Measurements from ENCODE around the gene MRAS. TPM values are rescaled to one million over a fixed set of nuclear protein-coding genes. Genes with fewer than 3 reads are reported as not detected.

MRAS gene
- total and polyA plus RNA-seq, 4 experiments from 2014 or later: 1.3 to 2.0 TPM; not detected in 2

DNA sequence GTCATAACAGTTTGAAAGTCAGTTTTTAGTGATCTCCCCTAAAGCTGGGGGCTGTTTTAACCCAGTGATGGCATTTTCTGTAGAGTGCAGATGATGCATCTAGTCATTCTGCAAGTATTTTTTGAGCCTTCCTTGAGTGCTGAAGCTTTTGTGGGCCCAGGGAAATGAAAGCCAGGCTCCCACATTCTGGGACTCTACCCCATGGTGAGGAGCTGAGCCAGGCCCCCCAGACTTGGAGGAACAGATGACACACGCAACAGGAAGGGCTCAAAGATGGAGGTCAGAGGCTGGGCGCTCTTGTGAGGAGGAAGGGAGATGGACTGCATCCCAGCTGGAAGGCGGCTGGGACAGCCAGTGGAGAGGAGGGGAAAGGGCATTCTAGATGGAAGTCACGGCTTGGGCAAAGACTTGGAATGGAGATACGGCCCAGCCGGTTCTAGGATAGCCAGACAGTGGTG lies 40.8 kb downstream of the MRAS start:
- no peaks in the 10 kb centered on the region for H3K9me3 ChIP-seq (ENCODE audit: control insufficient read depth in 1 of 2, low read length in 2 of 2)
- no peak overlapping the region for H3K4me3 ChIP-seq (ENCODE audit: low read length in 2 of 2)
- Mint-ChIP-seq H3K9me3 (no peaks in the 10 kb centered on the region), H3K4me3 (no peak overlapping the region), H3K36me3 (no peaks in the 10 kb centered on the region), H3K27ac (no peak overlapping the region), H3K27me3 (peaks cover 0 to 7% of the 10 kb centered on the region in 2 donors), H3K4me1 (no peaks in the 10 kb centered on the region)
- ChIA-PET CTCF (ENCODE audit: partially characterized antibody) (no interaction called here), POLR2A (ENCODE audit: partially characterized antibody) (no interaction called here)
- no peak for DNase-seq
- H3K27me3 ChIP-seq (ENCODE audit: insufficient read depth, low read length): no peaks in the 10 kb centered on the region
- no peaks in the 10 kb centered on the region for H3K4me1 ChIP-seq (ENCODE audit: insufficient read depth, low read length)
- no peak overlapping the region for H3K27ac ChIP-seq (ENCODE audit: low read depth, low read length)
- H3K36me3 ChIP-seq (ENCODE audit: insufficient read depth, low read length): no peaks in the 10 kb centered on the region
- intact Hi-C loops (cut with micrococcal nuclease): no loop called here

DNA sequence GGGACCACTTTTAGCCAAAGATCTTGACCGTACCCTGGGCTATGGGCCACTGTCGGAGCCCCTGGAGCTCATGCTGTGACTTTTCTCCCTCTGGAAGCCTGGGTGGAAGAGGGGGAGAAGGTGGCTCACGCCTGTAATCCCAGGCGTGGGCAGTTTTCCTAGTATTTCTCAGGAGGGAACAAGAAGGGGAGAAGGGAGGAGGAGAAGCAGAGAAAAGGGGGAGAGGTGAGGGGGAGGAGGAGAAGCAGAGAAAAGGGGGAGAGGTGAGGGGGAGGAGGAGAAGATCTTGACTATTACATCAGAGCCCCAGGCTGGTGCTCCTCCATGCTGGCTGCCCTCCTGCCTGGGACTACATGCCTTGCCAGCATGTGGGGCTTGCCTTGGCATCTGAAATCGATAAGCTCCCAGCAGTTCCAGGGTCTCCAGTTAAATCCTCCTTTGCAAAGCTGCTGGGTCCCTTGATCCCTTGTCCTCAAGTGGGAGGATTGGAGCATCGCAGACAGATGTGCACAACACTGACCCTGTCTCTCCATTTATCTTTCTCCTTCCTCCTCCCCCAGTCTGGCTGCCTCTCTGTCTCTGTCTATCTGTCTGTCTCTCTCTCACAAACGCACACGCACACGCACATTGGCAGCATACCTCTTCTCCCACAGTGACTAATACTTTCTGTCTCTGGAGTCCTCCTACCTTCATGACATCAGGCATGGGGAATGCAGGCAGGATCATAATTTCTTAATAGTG lies 41.6 kb downstream of the MRAS start:
- Mint-ChIP-seq H3K27ac (no peak overlapping the region), H3K4me1 (no peaks in the 10 kb centered on the region), H3K4me3 (no peak overlapping the region), H3K27me3 (peaks cover 0 to 2% of the 10 kb centered on the region in 2 donors), H3K36me3 (no peaks in the 10 kb centered on the region), H3K9me3 (no peaks in the 10 kb centered on the region)
- ChIA-PET CTCF (ENCODE audit: partially characterized antibody) (no interaction called here), POLR2A (ENCODE audit: partially characterized antibody) (interaction anchor here (0.6 kb wide), 1 partner anchor 277 kb away, joined by 3 read pairs; no protein-coding TSS in a partner anchor)
- H3K27ac ChIP-seq (ENCODE audit: low read depth, low read length): no peak overlapping the region
- no peaks in the 10 kb centered on the region for H3K36me3 ChIP-seq (ENCODE audit: insufficient read depth, low read length)
- no peaks in the 10 kb centered on the region for H3K27me3 ChIP-seq (ENCODE audit: insufficient read depth, low read length)
- DNase-seq: no peak
- H3K9me3 ChIP-seq (ENCODE audit: control insufficient read depth in 1 of 2, low read length in 2 of 2): no peaks in the 10 kb centered on the region
- no peaks in the 10 kb centered on the region for H3K4me1 ChIP-seq (ENCODE audit: insufficient read depth, low read length)
- no peak overlapping the region for H3K4me3 ChIP-seq (ENCODE audit: low read length in 2 of 2)
- intact Hi-C loops (cut with micrococcal nuclease): no loop called here

DNA sequence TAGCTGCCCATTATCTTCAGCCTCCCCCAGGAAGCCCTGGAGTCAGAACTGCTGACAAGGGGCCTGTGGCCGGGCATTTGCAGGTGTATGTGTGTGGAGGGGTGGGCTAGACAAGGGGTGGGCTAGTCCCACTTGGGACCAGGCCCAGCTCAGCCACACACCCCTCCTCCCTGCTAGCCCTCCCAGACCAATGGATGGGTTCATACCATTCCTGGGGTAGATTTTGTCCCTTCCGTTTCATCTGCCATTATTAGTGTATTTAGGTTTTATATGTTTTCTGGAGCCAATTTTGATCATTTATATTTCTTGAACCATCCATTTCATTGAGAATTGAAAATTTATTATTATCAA lies 42.2 kb downstream of the MRAS start:
- Histone ChIP-seq H3K9me3 (ENCODE audit: control insufficient read depth in 1 of 2, low read length in 2 of 2) (no peaks in the 10 kb centered on the region), H3K36me3 (ENCODE audit: insufficient read depth, low read length) (no peaks in the 10 kb centered on the region), H3K27me3 (ENCODE audit: insufficient read depth, low read length) (no peaks in the 10 kb centered on the region), H3K4me1 (ENCODE audit: insufficient read depth, low read length) (no peaks in the 10 kb centered on the region), H3K4me3 (ENCODE audit: low read length in 2 of 2) (no peak overlapping the region), H3K27ac (ENCODE audit: low read depth, low read length) (no peak overlapping the region)
- Mint-ChIP-seq H3K36me3 (no peaks in the 10 kb centered on the region), H3K4me3 (no peak overlapping the region), H3K27ac (no peak overlapping the region), H3K9me3 (no peaks in the 10 kb centered on the region), H3K27me3 (peaks cover 3 to 4% of the 10 kb centered on the region in 2 donors), H3K4me1 (no peaks in the 10 kb centered on the region)
- POLR2A ChIA-PET (ENCODE audit: partially characterized antibody): interaction anchor here (0.6 kb wide), 1 partner anchor 277 kb away, joined by 3 read pairs; no protein-coding TSS in a partner anchor
- intact Hi-C loops (cut with micrococcal nuclease): no loop called here
- DNase-seq: no peak
- CTCF ChIA-PET (ENCODE audit: partially characterized antibody): no interaction called here

DNA sequence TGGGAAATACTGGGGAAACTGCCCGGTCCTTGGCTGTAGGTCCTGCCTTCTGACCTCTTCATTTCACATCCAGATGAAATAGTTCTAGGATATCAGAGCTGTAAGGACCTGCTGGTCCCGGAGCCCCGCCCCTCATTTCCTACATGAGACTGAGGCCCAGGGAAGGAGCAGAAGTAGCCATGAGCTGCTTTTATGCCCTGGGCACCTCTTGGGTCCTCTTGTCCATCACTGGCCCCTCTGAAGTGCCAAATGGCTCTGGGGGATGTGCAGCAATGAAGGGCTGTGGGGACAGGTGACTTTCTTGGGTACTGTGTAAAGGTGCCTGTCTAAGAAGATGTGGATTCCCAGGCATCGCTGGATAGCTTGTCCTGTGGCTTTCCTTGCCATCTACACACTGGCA lies 45.8 kb downstream of the MRAS start:
- no peaks in the 10 kb centered on the region for H3K9me3 ChIP-seq (ENCODE audit: control insufficient read depth in 1 of 2, low read length in 2 of 2)
- intact Hi-C loops (cut with micrococcal nuclease): no loop called here
- Mint-ChIP-seq H3K27ac (peak overlapping the region in 1 of 7 donors; percentile 78), H3K27me3 (peaks cover 6 to 7% of the 10 kb centered on the region in 2 donors), H3K4me3 (no peak overlapping the region), H3K9me3 (no peaks in the 10 kb centered on the region), H3K36me3 (no peaks in the 10 kb centered on the region), H3K4me1 (no peaks in the 10 kb centered on the region)
- no peaks in the 10 kb centered on the region for H3K4me1 ChIP-seq (ENCODE audit: insufficient read depth, low read length)
- ChIA-PET CTCF (ENCODE audit: partially characterized antibody) (interaction anchor here (0.8 kb wide), 1 partner anchor 25 kb away, joined by 3 read pairs; no protein-coding TSS in a partner anchor), POLR2A (ENCODE audit: partially characterized antibody) (no interaction called here)
- no peaks in the 10 kb centered on the region for H3K36me3 ChIP-seq (ENCODE audit: insufficient read depth, low read length)
- no peak for DNase-seq
- H3K4me3 ChIP-seq (ENCODE audit: low read length in 2 of 2): no peak overlapping the region
- H3K27ac ChIP-seq (ENCODE audit: low read depth, low read length): no peak overlapping the region
- H3K27me3 ChIP-seq (ENCODE audit: insufficient read depth, low read length): no peaks in the 10 kb centered on the region

DNA sequence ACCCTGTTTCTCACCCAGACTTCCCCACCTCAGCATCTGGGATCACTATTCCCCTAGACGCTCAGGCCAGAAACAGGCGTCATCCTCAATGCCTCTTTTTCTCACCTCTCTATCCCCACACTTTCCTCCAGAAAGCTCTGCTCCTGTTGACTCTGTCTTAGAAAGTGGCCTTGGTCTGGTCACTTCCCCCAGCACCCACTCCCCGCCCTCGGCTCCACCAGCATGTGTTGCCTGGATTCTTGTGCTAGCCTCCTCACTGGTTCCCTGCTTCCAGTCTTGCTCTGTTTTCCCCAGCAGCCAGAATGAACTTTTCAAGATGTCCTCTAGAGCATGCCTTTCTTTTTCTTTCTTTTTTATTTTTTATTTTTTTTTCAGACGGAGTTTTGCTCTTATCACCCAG lies 46.3 kb downstream of the MRAS start:
- Histone ChIP-seq H3K36me3 (ENCODE audit: insufficient read depth, low read length) (no peaks in the 10 kb centered on the region), H3K27me3 (ENCODE audit: insufficient read depth, low read length) (no peaks in the 10 kb centered on the region), H3K9me3 (ENCODE audit: control insufficient read depth in 1 of 2, low read length in 2 of 2) (no peaks in the 10 kb centered on the region), H3K4me1 (ENCODE audit: insufficient read depth, low read length) (no peaks in the 10 kb centered on the region), H3K4me3 (ENCODE audit: low read length in 2 of 2) (no peak overlapping the region), H3K27ac (ENCODE audit: low read depth, low read length) (no peak overlapping the region)
- POLR2A ChIA-PET (ENCODE audit: partially characterized antibody): no interaction called here
- no peak for DNase-seq
- intact Hi-C loops (cut with micrococcal nuclease): no loop called here
- no peaks in the 10 kb centered on the region for H3K9me3 Mint-ChIP-seq
- H3K36me3 Mint-ChIP-seq: no peaks in the 10 kb centered on the region
- peaks cover 7% of the 10 kb centered on the region in 2 donors for H3K27me3 Mint-ChIP-seq
- no peaks in the 10 kb centered on the region for H3K4me1 Mint-ChIP-seq
- no peak overlapping the region for H3K27ac Mint-ChIP-seq
- CTCF ChIA-PET (ENCODE audit: partially characterized antibody): interaction anchor here (0.8 kb wide), 1 partner anchor 25 kb away, joined by 3 read pairs; no protein-coding TSS in a partner anchor
- no peak overlapping the region for H3K4me3 Mint-ChIP-seq

DNA sequence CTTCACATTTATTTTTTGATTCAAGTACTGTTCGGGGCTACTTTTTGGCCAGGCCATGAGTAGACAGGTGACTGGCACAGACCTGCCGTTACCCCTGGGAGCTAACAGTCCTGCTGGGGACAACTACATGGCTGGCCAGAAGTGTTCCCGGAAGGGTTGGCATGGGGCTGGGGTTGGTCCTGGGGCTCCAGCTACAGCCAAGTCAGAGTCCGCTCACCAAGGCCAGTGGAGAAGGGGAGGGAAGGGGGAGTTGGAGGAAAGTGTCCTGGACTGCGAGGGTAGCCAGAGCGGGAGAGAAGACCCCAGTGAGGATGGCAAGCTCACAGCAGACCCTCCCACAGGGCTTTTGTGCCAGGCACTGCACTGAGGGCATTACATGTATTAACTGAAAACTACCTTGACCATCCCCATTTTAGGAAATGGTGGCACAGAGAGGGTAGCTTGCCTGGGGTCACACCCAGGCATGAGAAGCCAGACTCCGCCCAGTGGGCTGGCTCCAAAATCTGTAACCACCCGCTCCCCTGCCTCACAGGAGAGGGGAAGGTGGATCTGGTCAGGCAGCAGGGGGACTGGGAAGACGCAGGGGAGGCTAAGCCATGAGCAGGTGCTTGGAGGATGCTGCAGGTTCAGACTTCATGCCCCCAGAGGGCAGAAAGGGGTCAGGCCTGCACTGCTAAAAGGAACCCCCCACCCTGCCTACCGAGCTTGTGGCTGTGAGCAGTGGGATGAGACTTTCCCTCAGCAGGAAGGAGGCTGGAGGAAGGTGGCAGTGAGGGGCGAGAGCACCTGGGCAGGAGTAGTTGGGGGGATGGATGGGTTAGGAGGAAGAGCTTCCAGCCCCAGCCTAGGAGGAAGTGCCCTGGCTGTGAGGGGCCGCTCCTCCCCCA lies 47.7 kb downstream of the MRAS start:
- no peaks in the 10 kb centered on the region for H3K36me3 Mint-ChIP-seq
- no peaks in the 10 kb centered on the region for H3K9me3 Mint-ChIP-seq
- Histone ChIP-seq H3K4me3 (ENCODE audit: low read length in 2 of 2) (no peak overlapping the region), H3K4me1 (ENCODE audit: insufficient read depth, low read length) (no peaks in the 10 kb centered on the region), H3K9me3 (ENCODE audit: control insufficient read depth in 1 of 2, low read length in 2 of 2) (no peaks in the 10 kb centered on the region), H3K27me3 (ENCODE audit: insufficient read depth, low read length) (no peaks in the 10 kb centered on the region), H3K27ac (ENCODE audit: low read depth, low read length) (no peak overlapping the region), H3K36me3 (ENCODE audit: insufficient read depth, low read length) (no peaks in the 10 kb centered on the region)
- no peaks in the 10 kb centered on the region for H3K4me1 Mint-ChIP-seq
- peak overlapping the region in 1 of 7 donors; percentile 43 for H3K27ac Mint-ChIP-seq
- ChIA-PET CTCF (ENCODE audit: partially characterized antibody) (interaction anchor here (1.5 to 1.9 kb wide), 2 partner anchors 21 to 214 kb away, joined by 10 read pairs; no protein-coding TSS in a partner anchor), POLR2A (ENCODE audit: partially characterized antibody) (no interaction called here)
- no peak for DNase-seq
- H3K4me3 Mint-ChIP-seq: no peak overlapping the region
- peaks cover 10 to 11% of the 10 kb centered on the region in 2 donors for H3K27me3 Mint-ChIP-seq
- intact Hi-C loops (cut with micrococcal nuclease): no loop called here

DNA sequence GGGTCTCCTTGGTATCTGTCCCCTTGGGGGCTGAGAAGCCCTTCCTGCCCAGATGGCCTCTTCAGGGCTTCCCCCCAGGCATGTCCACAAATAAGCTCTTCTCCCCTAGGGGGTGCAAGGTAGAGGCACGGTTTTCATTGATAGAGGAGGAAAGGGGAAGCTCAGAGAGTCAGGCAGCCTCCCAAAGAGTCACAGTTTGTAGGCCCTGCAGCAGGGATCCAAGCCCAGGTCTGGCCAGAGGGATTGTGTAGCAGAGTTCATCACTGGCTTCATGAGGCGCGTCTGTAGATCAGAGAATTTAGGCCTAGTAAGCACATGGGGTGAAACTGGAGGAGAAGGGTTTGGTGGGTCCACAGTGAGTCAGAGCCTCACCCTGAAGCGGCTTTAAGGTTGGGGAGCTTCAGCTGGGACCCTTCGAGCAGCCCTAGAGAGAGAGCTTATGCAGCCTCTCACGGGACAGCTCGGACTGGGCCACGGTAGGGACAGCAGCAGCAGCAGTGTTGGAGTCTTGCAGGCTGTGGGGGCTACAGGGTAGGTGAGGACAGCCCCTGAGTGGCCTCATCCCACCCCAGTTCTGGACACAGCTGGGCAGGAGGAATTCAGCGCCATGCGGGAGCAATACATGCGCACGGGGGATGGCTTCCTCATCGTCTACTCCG lies 48.5 kb downstream of the MRAS start:
- no peaks in the 10 kb centered on the region for H3K27me3 ChIP-seq (ENCODE audit: insufficient read depth, low read length)
- no peak for DNase-seq
- Mint-ChIP-seq H3K27me3 (peaks cover 10 to 12% of the 10 kb centered on the region in 2 donors), H3K4me3 (no peak overlapping the region), H3K36me3 (no peaks in the 10 kb centered on the region), H3K27ac (no peak overlapping the region), H3K4me1 (no peaks in the 10 kb centered on the region), H3K9me3 (no peaks in the 10 kb centered on the region)
- H3K36me3 ChIP-seq (ENCODE audit: insufficient read depth, low read length): no peaks in the 10 kb centered on the region
- intact Hi-C loops (cut with micrococcal nuclease): no loop called here
- CTCF ChIA-PET (ENCODE audit: partially characterized antibody): interaction anchor here (0.6 to 1.9 kb wide), 5 partner anchors 10 to 215 kb away, joined by 3 to 10 read pairs (median 4); no protein-coding TSS in a partner anchor
- no peaks in the 10 kb centered on the region for H3K9me3 ChIP-seq (ENCODE audit: control insufficient read depth in 1 of 2, low read length in 2 of 2)
- H3K4me1 ChIP-seq (ENCODE audit: insufficient read depth, low read length): no peaks in the 10 kb centered on the region
- POLR2A ChIA-PET (ENCODE audit: partially characterized antibody): no interaction called here
- no peak overlapping the region for H3K4me3 ChIP-seq (ENCODE audit: low read length in 2 of 2)
- no peak overlapping the region for H3K27ac ChIP-seq (ENCODE audit: low read depth, low read length)
